ENCODE measurements around the gene DMD. TPM values are rescaled to one million over a fixed set of nuclear protein-coding genes. Genes with fewer than 3 reads are reported as not detected.

Gene DMD
- total and polyA plus RNA-seq, 4 donors = 3.9 to 73.8 (median 11.2) TPM

GRCh38 chrX:33171041-33171440 is 40.3 kb downstream of the DMD start:
- TF ChIP-seq CTCF (IDR thresholded peaks at IDR 0.05; ENCODE audit: control extremely low read depth, extremely low read depth) = no peak
- DNase-seq = no peak
- Histone ChIP-seq H3K9ac (ENCODE audit: insufficient read depth in 1 of 2, low read length in 2 of 2) (no peak overlapping the region), H3K4me1 (ENCODE audit: control insufficient read depth in 5 of 5, insufficient read depth in 5 of 5, low read length in 5 of 5) (no peaks in the 10 kb centered on the region), H3K27ac (ENCODE audit: low read depth in 1 of 2, low read length in 1 of 2) (no peak overlapping the region), H3K4me3 (no peak overlapping the region), H3K9me3 (ENCODE audit: control insufficient read depth in 4 of 4, insufficient read depth in 3 of 4, low read length in 3 of 4) (peaks cover 0 to 2% (median 0%) of the 10 kb centered on the region in 4 donors), H3K36me3 (ENCODE audit: control insufficient read depth in 4 of 4, insufficient read depth in 4 of 4, low read length in 4 of 4) (no peaks in the 10 kb centered on the region), H3K27me3 (ENCODE audit: control insufficient read depth in 3 of 3, insufficient read depth in 3 of 3, low read length in 2 of 3) (peaks cover 0 to 3% (median 0%) of the 10 kb centered on the region in 3 donors)
- WGBS, 2 donors = 76 to 87% methylated on average over 2 of the region's 2 CpGs
- no peak for ATAC-seq (ENCODE audit: insufficient read depth, low FRiP score)

- Histone ChIP-seq H3K27ac (ENCODE audit: low read depth in 1 of 2, low read length in 1 of 2) (no peak overlapping the region), H3K9ac (ENCODE audit: insufficient read depth in 1 of 2, low read length in 2 of 2) (no peak overlapping the region), H3K4me3 (no peak overlapping the region), H3K27me3 (ENCODE audit: control insufficient read depth in 3 of 3, insufficient read depth in 3 of 3, low read length in 2 of 3) (no peaks in the 10 kb centered on the region), H3K36me3 (ENCODE audit: control insufficient read depth in 4 of 4, insufficient read depth in 4 of 4, low read length in 4 of 4) (no peaks in the 10 kb centered on the region), H3K4me1 (ENCODE audit: control insufficient read depth in 5 of 5, insufficient read depth in 5 of 5, low read length in 5 of 5) (no peaks in the 10 kb centered on the region), H3K9me3 (ENCODE audit: control insufficient read depth in 4 of 4, insufficient read depth in 3 of 4, low read length in 3 of 4) (no peaks in the 10 kb centered on the region)
- no peak for TF ChIP-seq CTCF (IDR thresholded peaks at IDR 0.05; ENCODE audit: control extremely low read depth, extremely low read depth)
- DNase-seq (no peak), ATAC-seq (ENCODE audit: insufficient read depth, low FRiP score) (no peak)
Measured at GRCh38 chrX:33161829-33162228, 49.5 kb downstream of the DMD start.

- no peaks in the 10 kb centered on the region for H3K9me3 ChIP-seq (ENCODE audit: control insufficient read depth in 4 of 4, insufficient read depth in 3 of 4, low read length in 3 of 4)
- H3K4me3 ChIP-seq = no peak overlapping the region
- ATAC-seq (ENCODE audit: insufficient read depth, low FRiP score) = no peak
- no peak for TF ChIP-seq CTCF (IDR thresholded peaks at IDR 0.05; ENCODE audit: control extremely low read depth, extremely low read depth)
- H3K36me3 ChIP-seq (ENCODE audit: control insufficient read depth in 4 of 4, insufficient read depth in 4 of 4, low read length in 4 of 4) = no peaks in the 10 kb centered on the region
- H3K4me1 ChIP-seq (ENCODE audit: control insufficient read depth in 5 of 5, insufficient read depth in 5 of 5, low read length in 5 of 5) = no peaks in the 10 kb centered on the region
- H3K27ac ChIP-seq (ENCODE audit: low read depth in 1 of 2, low read length in 1 of 2) = no peak overlapping the region
- no peaks in the 10 kb centered on the region for H3K27me3 ChIP-seq (ENCODE audit: control insufficient read depth in 3 of 3, insufficient read depth in 3 of 3, low read length in 2 of 3)
- DNase-seq = no peak
- H3K9ac ChIP-seq (ENCODE audit: insufficient read depth in 1 of 2, low read length in 2 of 2) = no peak overlapping the region
- 89 to 90% methylated on average over 5 of the region's 5 CpGs for WGBS, 2 donors
Measured at GRCh38 chrX:33160273-33160672, 51.1 kb downstream of the DMD start.

- H3K27ac ChIP-seq (ENCODE audit: low read depth in 1 of 2, low read length in 1 of 2) = no peak overlapping the region
- TF ChIP-seq CTCF (IDR thresholded peaks at IDR 0.05; ENCODE audit: control extremely low read depth, extremely low read depth) = no peak
- no peak overlapping the region for H3K4me3 ChIP-seq
- no peak for ATAC-seq (ENCODE audit: insufficient read depth, low FRiP score)
- H3K9ac ChIP-seq (ENCODE audit: insufficient read depth in 1 of 2, low read length in 2 of 2) = no peak overlapping the region
- no peak for DNase-seq
- H3K27me3 ChIP-seq (ENCODE audit: control insufficient read depth in 3 of 3, insufficient read depth in 3 of 3, low read length in 2 of 3) = no peaks in the 10 kb centered on the region
- 63 to 67% methylated on average over 2 of the region's 2 CpGs for WGBS, 2 donors
- H3K36me3 ChIP-seq (ENCODE audit: control insufficient read depth in 4 of 4, insufficient read depth in 4 of 4, low read length in 4 of 4) = no peaks in the 10 kb centered on the region
- H3K9me3 ChIP-seq (ENCODE audit: control insufficient read depth in 4 of 4, insufficient read depth in 3 of 4, low read length in 3 of 4) = no peaks in the 10 kb centered on the region
- no peaks in the 10 kb centered on the region for H3K4me1 ChIP-seq (ENCODE audit: control insufficient read depth in 5 of 5, insufficient read depth in 5 of 5, low read length in 5 of 5)
Measured at GRCh38 chrX:33156152-33156726, 55.1 kb downstream of the DMD start.

All from lung (tissue), 12 donors.